ENCODE data around the gene ARL5C. TPM values are rescaled to one million over a fixed set of nuclear protein-coding genes. Genes with fewer than 3 reads are reported as not detected.

ARL5C gene
- polyA plus RNA-seq, 1 donor (not counting 4 experiments of a cell fraction or from before 2014, with no cell fraction given): not detected

DNA sequence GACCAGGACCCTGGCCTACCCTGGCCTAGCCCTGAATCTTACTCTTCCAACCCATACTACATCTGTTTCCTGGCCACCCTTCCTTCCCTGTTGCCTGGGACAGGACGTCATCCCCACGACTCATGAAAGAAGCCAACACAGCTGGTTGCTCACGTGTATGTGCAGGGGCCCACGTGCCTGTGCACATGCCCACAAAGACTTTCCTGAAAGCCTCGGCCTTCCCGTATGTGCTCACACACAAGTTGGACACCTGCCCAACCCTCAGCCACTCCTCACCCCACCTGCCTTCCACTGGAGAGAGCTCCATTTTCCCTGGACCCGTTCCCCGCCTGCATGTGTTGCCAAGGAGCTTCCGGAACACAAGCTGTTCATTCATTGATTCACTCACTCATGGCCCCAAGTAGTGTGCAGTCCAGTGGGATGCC, 21.5 kb downstream of the ARL5C start:
- Histone ChIP-seq H2AFZ (ENCODE audit: control insufficient read depth, low read length) (peak overlapping the region; percentile 59), H3K36me3 (ENCODE audit: control insufficient read depth in 2 of 2, extremely low read depth in 1 of 2, insufficient read depth in 2 of 2, low read length in 2 of 2) (no peaks in the 10 kb centered on the region), H3K4me3 (ENCODE audit: control insufficient read depth in 2 of 3, extremely low read depth in 1 of 3, insufficient read depth in 2 of 3, low read depth in 1 of 3, low read length in 3 of 3) (peak overlapping the region in 1 of 3 experiments; percentile 13), H3K4me2 (ENCODE audit: control insufficient read depth, extremely low read depth, insufficient read depth, low read depth, low read length) (peak overlapping the region; percentile 29), H3K27me3 (ENCODE audit: control insufficient read depth, extremely low read depth, insufficient read depth, low read length) (peaks cover 10% of the 10 kb centered on the region), H3K9me3 (ENCODE audit: control insufficient read depth, low read depth, low read length) (no peaks in the 10 kb centered on the region), H3K9me1 (ENCODE audit: control insufficient read depth, extremely low read depth, insufficient read depth, low read length) (no peaks in the 10 kb centered on the region), H3K9ac (ENCODE audit: control insufficient read depth, extremely low read depth, insufficient read depth, low read length) (peak overlapping the region; percentile 35), H4K20me1 (ENCODE audit: control insufficient read depth, extremely low read depth, insufficient read depth, low read length) (no peaks in the 10 kb centered on the region), H3K4me1 (ENCODE audit: control insufficient read depth, extremely low read depth, insufficient read depth, low read length) (peaks cover 21% of the 10 kb centered on the region), H3K27ac (ENCODE audit: control insufficient read depth, insufficient read depth, low read length) (peak overlapping the region; percentile 69), H3K79me2 (ENCODE audit: control insufficient read depth, insufficient read depth, low read length) (no peaks in the 10 kb centered on the region)
- DNase-seq (ENCODE audit: low read depth, low spot score): peak; percentile 98
- no peak for TF ChIP-seq EZH2 (IDR thresholded peaks at IDR 0.05; ENCODE audit: low read length)
- TF ChIP-seq, protein P1, sequence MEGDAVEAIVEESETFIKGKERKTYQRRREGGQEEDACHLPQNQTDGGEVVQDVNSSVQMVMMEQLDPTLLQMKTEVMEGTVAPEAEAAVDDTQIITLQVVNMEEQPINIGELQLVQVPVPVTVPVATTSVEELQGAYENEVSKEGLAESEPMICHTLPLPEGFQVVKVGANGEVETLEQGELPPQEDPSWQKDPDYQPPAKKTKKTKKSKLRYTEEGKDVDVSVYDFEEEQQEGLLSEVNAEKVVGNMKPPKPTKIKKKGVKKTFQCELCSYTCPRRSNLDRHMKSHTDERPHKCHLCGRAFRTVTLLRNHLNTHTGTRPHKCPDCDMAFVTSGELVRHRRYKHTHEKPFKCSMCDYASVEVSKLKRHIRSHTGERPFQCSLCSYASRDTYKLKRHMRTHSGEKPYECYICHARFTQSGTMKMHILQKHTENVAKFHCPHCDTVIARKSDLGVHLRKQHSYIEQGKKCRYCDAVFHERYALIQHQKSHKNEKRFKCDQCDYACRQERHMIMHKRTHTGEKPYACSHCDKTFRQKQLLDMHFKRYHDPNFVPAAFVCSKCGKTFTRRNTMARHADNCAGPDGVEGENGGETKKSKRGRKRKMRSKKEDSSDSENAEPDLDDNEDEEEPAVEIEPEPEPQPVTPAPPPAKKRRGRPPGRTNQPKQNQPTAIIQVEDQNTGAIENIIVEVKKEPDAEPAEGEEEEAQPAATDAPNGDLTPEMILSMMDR (optimal IDR thresholded peaks at IDR 0.05 in 1 of 3, IDR thresholded peaks at IDR 0.05 in 1 of 3, conservative IDR thresholded peaks at IDR 0.05 in 1 of 3; ENCODE audit: extremely low read depth in 1 of 3, insufficient read depth in 2 of 3, low read length in 3 of 3): no peak
- FAIRE-seq: peak; percentile 97
- dilution Hi-C loops (cut with MboI; ENCODE audit: extremely low pct_ligation_motif_present, low sequenced_read_pairs): no loop called here

DNA sequence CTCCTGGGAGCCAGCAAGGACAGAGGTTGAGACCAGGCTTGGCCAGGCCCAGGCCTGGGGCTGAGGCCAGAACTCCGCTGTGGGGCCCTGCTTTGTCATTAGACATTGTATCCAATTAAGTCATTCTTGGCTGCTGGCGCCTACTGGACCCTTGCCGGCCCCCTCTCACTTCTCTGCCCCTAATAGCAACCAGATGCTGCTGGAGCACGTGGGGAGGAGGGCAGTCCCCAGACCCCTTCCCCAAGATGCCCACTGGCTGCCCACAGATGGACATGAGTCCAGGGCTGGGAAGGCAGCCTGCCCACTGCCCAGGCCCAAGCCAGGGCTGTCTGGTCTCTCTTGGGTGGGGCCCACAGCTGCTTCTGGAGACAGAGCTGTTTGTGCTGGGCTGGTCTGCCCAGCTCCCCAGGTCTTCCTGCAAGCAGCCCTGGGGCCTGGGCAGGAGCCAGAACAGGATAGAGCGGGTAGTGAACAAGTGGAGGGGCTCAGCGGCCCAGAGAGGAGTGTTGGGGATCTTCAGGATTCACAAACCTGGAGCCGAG, 22.3 kb downstream of the ARL5C start:
- dilution Hi-C loops (cut with MboI; ENCODE audit: extremely low pct_ligation_motif_present, low sequenced_read_pairs): no loop called here
- Histone ChIP-seq H3K9ac (ENCODE audit: control insufficient read depth, extremely low read depth, insufficient read depth, low read length) (peak overlapping the region; percentile 35), H3K4me1 (ENCODE audit: control insufficient read depth, extremely low read depth, insufficient read depth, low read length) (peaks cover 29% of the 10 kb centered on the region), H3K9me1 (ENCODE audit: control insufficient read depth, extremely low read depth, insufficient read depth, low read length) (no peaks in the 10 kb centered on the region), H3K27me3 (ENCODE audit: control insufficient read depth, extremely low read depth, insufficient read depth, low read length) (peaks cover 4% of the 10 kb centered on the region), H4K20me1 (ENCODE audit: control insufficient read depth, extremely low read depth, insufficient read depth, low read length) (no peaks in the 10 kb centered on the region), H3K79me2 (ENCODE audit: control insufficient read depth, insufficient read depth, low read length) (no peaks in the 10 kb centered on the region), H3K9me3 (ENCODE audit: control insufficient read depth, low read depth, low read length) (no peaks in the 10 kb centered on the region), H3K4me3 (ENCODE audit: control insufficient read depth in 2 of 3, extremely low read depth in 1 of 3, insufficient read depth in 2 of 3, low read depth in 1 of 3, low read length in 3 of 3) (no peak overlapping the region), H3K36me3 (ENCODE audit: control insufficient read depth in 2 of 2, extremely low read depth in 1 of 2, insufficient read depth in 2 of 2, low read length in 2 of 2) (no peaks in the 10 kb centered on the region), H3K27ac (ENCODE audit: control insufficient read depth, insufficient read depth, low read length) (peak overlapping the region; percentile 69), H3K4me2 (ENCODE audit: control insufficient read depth, extremely low read depth, insufficient read depth, low read depth, low read length) (no peak overlapping the region), H2AFZ (ENCODE audit: control insufficient read depth, low read length) (no peak overlapping the region)
- no peak for DNase-seq (ENCODE audit: low read depth, low spot score)
- no peak for FAIRE-seq
- TF ChIP-seq, protein P1 (optimal IDR thresholded peaks at IDR 0.05 in 1 of 3, IDR thresholded peaks at IDR 0.05 in 1 of 3, conservative IDR thresholded peaks at IDR 0.05 in 1 of 3; ENCODE audit: extremely low read depth in 1 of 3, insufficient read depth in 2 of 3, low read length in 3 of 3): no peak
- no peak for TF ChIP-seq EZH2 (IDR thresholded peaks at IDR 0.05; ENCODE audit: low read length)
